Prostate gland (tissue), 2 donors: Measurements from ENCODE around the gene PUSL1. TPM values are rescaled to one million over a fixed set of nuclear protein-coding genes. Genes with fewer than 3 reads are reported as not detected.
A peak's percentile ranks its signal among the peaks of the same experiment; 100 is the strongest.

ENCODE experiments used
- DNase-seq: peaks from one replicate; pipeline ENCODE4 v3.0.0-alpha.2; 2019; ENCODE audit warnings: low spot score
- H3K27ac ChIP-seq, 2 donors: fragments of 200-600 bp; sonication (generic); 2 replicates each; pipeline ENCODE4 v1.5.1; 2017 to 2019
- H3K27me3 ChIP-seq: fragments of 200-600 bp; sonication (generic); replicated peaks from 2 replicates; pipeline ENCODE4 v1.5.1; 2019; ENCODE audit not compliant: insufficient read depth
- H3K36me3 ChIP-seq, 2 donors: fragments of 200-600 bp; sonication (generic); 1 replicate in 1 of 2; 2 replicates in 1 of 2; pipeline versions ENCODE4 v1.5.1 to v1.8.1; 2017 to 2019
- H3K4me1 ChIP-seq: fragments of 200-600 bp; sonication (generic); replicated peaks from 2 replicates; pipeline ENCODE4 v1.5.1; 2019
- H3K4me3 ChIP-seq, 2 donors: fragments of 200-600 bp; sonication (generic); 2 replicates each; pipeline ENCODE4 v1.5.1; 2017 to 2019
- H3K9me3 ChIP-seq: fragments of 200-600 bp; sonication (generic); 2 replicates; pipeline ENCODE4 v1.5.1; 2017
- POLR2A ChIP-seq: fragments of 450-650 bp; IDR thresholded peaks from one replicate; pipeline ENCODE4 v1.6.1; 2016; ENCODE audit warnings: antibody characterized with exemption, mild to moderate bottlenecking
- POLR2AphosphoS5 ChIP-seq: sonication (generic); formaldehyde crosslinking; IDR thresholded peaks from one replicate; pipeline ENCODE4 v1.6.1; 2017; ENCODE audit warnings: antibody characterized with exemption
- WGBS: methylation state at CpG from one replicate; pipeline ENCODE4 v1.1.5; 2018; 5-methylcytosine and 5-hydroxymethylcytosine counted together
- intact Hi-C: fragments of 100-400 bp; cut with DNase I; formaldehyde crosslinking; loops from one replicate; pipeline ENCODE4 v1.14.2; 2022
- total RNA-seq, 2 donors: library from RNA; depleted of rRNA; stranded (reverse); fragments of >200 nt; gene quantifications; one replicate each; pipeline ENCODE4 v1.1.0, GENCODE V29; 2016
- TF ChIP-seq, protein P1 (sequence below), 4 experiments: fragments of 200-600 bp in 2 of 4; fragments of 450-650 bp in 2 of 4; sonication (generic) in 2 of 4; IDR thresholded peaks; 1 replicate in 3 of 4; 2 replicates in 1 of 4; pipeline ENCODE4 v1.5.1; 2016 to 2019; ENCODE audit warnings: antibody characterized with exemption in 4 of 4, mild to moderate bottlenecking in 2 of 4, moderate library complexity in 2 of 4

The PUSL1 gene
- total RNA-seq, 2 donors from 2014 or later, result 30.6 to 36.9 TPM

DNA sequence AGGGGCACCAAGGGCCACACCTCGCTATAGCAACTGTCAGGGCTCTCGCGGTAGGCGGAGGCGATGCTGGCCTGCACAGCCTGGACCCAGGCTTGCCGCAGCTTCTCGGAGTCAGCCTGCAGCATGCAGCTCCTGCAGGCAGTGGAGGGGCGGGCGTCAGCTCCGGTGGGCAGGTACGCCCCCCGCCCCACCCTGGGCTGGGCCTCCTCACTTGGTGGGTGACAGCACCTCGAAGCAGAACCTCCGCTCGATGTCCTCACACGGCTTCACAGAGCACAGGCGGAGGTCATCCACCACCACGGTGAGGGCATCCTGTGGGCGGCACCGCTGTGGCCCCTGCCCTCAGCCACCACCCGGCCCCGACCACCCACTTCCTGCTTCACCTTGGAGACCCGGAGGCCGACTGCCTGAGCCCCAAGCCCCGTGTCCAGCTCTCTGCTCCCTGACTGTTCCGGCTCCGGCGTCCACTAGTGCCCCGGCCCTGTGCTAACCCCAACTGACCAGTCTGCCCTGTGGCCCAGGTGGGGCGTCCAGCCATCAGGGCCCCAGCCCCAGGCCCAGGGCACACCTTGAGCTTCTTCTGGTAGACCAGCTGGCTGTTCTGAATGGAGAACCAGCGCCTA lies 10.5 kb upstream of the PUSL1 start:
- WGBS, result 94% methylated on average over 23 of the region's 31 CpGs

DNA sequence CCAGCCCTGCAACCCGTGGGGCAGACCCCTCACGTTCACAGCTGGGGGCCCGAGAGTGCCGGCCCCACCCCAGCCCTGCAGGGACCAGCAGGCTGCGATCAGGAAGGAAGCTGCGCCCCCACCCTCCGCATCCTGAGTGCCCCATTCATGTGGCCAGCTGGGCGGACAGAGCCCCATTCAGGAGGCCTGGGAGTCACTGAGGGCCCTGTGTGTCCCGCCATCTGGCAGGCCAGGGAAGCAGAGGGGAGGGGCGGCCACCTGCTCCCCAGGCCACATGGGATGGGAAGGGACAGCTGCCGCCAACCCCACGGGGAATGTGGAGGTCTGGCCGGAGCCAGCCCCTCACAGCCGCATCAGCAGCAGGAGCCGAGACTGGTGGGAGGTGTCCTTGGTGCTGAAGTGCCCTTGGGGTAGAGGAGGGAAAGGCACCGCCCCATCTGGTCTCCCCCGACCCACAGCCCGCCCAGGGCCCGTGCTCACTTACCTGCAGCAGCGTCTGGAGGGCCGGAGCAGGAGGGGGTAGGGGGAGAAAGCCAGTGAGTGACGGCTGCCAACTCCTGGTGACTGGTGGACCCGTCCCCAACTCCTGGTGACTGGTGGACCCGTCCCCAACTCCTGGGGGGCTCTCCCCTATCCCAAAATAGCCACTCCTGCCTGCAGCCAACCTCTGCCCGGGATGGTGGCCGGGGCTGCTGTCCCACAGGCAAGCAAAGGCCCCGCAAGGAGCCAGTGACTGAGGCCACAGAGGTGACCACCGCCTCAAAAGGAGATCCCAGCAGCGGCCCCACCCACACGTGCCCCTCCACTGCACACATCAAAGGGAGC lies 9.3 kb upstream of the PUSL1 start:
- H3K36me3 ChIP-seq, result no peaks in the 10 kb centered on the region
- TF ChIP-seq, protein P1, sequence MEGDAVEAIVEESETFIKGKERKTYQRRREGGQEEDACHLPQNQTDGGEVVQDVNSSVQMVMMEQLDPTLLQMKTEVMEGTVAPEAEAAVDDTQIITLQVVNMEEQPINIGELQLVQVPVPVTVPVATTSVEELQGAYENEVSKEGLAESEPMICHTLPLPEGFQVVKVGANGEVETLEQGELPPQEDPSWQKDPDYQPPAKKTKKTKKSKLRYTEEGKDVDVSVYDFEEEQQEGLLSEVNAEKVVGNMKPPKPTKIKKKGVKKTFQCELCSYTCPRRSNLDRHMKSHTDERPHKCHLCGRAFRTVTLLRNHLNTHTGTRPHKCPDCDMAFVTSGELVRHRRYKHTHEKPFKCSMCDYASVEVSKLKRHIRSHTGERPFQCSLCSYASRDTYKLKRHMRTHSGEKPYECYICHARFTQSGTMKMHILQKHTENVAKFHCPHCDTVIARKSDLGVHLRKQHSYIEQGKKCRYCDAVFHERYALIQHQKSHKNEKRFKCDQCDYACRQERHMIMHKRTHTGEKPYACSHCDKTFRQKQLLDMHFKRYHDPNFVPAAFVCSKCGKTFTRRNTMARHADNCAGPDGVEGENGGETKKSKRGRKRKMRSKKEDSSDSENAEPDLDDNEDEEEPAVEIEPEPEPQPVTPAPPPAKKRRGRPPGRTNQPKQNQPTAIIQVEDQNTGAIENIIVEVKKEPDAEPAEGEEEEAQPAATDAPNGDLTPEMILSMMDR (IDR thresholded peaks at IDR 0.05), result no peak
- TF ChIP-seq POLR2AphosphoS5 (no peak), POLR2A (no peak)
- no peak overlapping the region for H3K4me3 ChIP-seq
- 69% methylated on average over 29 of the region's 30 CpGs for WGBS
- no peak for DNase-seq
- H3K27ac ChIP-seq, result no peak overlapping the region
- no peaks in the 10 kb centered on the region for H3K9me3 ChIP-seq
- H3K27me3 ChIP-seq, result no peaks in the 10 kb centered on the region
- intact Hi-C loops, result no loop called here
- H3K4me1 ChIP-seq, result no peaks in the 10 kb centered on the region

More for the DNA sequence above, 10.5 kb upstream of the PUSL1 start:
- TF ChIP-seq POLR2A, result no peak
- no peak for TF ChIP-seq POLR2AphosphoS5
- TF ChIP-seq, protein P1 (IDR thresholded peaks at IDR 0.05), result no peak
- H3K4me3 ChIP-seq, result no peak overlapping the region
- no peaks in the 10 kb centered on the region for H3K4me1 ChIP-seq
- intact Hi-C loops, result no loop called here
- H3K36me3 ChIP-seq, result no peaks in the 10 kb centered on the region
- no peak for DNase-seq
- H3K27me3 ChIP-seq, result no peaks in the 10 kb centered on the region
- H3K9me3 ChIP-seq, result no peaks in the 10 kb centered on the region
- no peak overlapping the region for H3K27ac ChIP-seq

DNA sequence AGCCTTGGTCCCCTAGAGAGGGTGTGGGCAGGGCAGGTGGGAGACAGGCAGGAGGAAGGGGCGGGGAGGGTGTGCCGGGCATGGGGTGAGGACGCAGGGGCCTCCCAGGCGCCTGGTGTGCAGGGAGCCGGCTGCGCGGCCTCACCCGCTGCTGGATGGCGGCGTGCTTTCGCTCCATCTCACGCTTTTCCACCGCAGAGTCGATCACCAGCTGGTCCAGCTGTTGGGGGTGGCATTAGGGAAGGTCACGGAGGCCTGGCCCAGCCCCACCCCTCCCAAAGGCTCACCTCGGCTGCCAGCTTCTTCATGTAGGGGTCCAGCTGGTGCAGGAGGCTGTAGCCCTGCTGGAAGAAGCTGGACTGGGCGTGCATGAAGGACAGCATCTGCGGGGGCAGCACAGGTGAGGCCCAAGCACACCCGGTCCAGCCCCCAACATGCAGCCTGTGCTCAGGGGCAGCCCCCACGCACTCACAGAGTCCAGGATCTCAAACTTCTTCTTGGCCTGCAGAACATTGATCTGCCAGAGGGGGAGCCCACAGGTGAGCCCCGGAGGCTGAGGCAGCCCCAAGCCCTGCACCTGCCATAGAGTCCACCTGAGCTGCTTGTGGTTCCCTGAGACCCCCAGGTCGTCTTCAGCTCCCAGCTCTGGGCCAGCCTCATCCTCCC lies 8.6 kb upstream of the PUSL1 start:
- Histone ChIP-seq H3K4me1 (peaks cover 3% of the 10 kb centered on the region), H3K36me3 (no peaks in the 10 kb centered on the region), H3K4me3 (no peak overlapping the region), H3K9me3 (no peaks in the 10 kb centered on the region), H3K27me3 (no peaks in the 10 kb centered on the region), H3K27ac (no peak overlapping the region)
- DNase-seq, result no peak
- TF ChIP-seq, protein P1 (IDR thresholded peaks at IDR 0.05), result peak in 2 of 4 experiments; percentile 4 to 29
- TF ChIP-seq POLR2AphosphoS5, result no peak
- 87% methylated on average over 22 of the region's 22 CpGs for WGBS
- intact Hi-C loops, result no loop called here

DNA sequence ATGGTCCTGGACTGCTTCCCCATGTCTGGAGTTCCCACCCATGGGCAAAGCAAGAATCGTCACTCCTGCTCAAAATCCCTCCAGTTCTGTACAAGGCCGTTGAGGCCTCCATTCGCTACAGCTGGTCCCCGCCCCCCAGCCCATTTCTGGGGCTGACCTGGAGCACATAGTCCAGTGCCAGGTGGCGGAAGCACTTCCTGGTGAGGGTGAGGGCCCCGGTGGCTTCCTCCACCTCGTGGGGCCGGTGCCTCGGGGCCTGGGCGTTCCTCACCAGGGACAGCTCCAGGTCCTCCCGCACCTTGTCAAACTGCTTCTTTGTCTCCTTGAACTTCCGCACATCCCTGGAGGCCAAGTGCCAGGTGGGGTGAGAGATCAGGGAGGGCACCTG lies 8.1 kb upstream of the PUSL1 start:
- WGBS, result 81% methylated on average over 12 of the region's 12 CpGs
- DNase-seq, result no peak
- Histone ChIP-seq H3K4me3 (no peak overlapping the region), H3K4me1 (peaks cover 8% of the 10 kb centered on the region), H3K27me3 (no peaks in the 10 kb centered on the region), H3K27ac (no peak overlapping the region), H3K36me3 (no peaks in the 10 kb centered on the region), H3K9me3 (no peaks in the 10 kb centered on the region)
- intact Hi-C loops, result no loop called here
- no peak for TF ChIP-seq POLR2A
- TF ChIP-seq, protein P1 (IDR thresholded peaks at IDR 0.05), result no peak
- TF ChIP-seq POLR2AphosphoS5, result no peak
